Inferior parietal cortex (tissue), 1 donor: ENCODE results near the gene RUVBL2.
"Not testable (repeated sequence)": the region's sequence is repeated elsewhere in the genome, so short reads cannot be mapped to it uniquely, and the experiment has no call there.

ENCODE experiments used
- DNase-seq: peaks from one replicate; pipeline ENCODE4 v3.0.0-alpha.2; 2016; ENCODE audit errors: extremely low spot score

RUVBL2 gene

GRCh38 chr19:49018388-49019241, 24.9 kb downstream of the RUVBL2 start:
- DNase-seq: not testable (repeated sequence)

- DNase-seq: no peak
Observed at GRCh38 chr19:49019242-49019932, 25.7 kb downstream of the RUVBL2 start.

DNA sequence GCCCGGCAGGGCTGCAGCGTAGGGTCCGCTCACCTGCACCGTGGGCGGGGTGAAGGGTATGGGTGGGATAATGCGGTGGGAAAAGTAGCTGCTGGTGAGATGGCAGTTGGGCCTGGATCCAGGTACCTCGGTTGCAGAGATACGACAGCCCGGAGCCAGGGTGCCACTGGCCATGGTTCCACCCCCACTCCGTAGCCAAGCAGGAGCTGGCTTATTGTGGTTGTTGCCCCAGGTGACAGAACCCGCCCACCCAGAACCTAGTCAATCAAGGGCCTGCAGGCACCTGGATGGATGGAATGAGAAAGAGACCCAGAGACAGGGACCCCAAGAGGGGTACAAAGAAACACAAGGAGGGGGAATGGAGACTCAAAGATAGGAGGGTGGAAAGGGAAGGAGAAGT, 26.7 kb downstream of the RUVBL2 start:
- no peak for DNase-seq

DNA sequence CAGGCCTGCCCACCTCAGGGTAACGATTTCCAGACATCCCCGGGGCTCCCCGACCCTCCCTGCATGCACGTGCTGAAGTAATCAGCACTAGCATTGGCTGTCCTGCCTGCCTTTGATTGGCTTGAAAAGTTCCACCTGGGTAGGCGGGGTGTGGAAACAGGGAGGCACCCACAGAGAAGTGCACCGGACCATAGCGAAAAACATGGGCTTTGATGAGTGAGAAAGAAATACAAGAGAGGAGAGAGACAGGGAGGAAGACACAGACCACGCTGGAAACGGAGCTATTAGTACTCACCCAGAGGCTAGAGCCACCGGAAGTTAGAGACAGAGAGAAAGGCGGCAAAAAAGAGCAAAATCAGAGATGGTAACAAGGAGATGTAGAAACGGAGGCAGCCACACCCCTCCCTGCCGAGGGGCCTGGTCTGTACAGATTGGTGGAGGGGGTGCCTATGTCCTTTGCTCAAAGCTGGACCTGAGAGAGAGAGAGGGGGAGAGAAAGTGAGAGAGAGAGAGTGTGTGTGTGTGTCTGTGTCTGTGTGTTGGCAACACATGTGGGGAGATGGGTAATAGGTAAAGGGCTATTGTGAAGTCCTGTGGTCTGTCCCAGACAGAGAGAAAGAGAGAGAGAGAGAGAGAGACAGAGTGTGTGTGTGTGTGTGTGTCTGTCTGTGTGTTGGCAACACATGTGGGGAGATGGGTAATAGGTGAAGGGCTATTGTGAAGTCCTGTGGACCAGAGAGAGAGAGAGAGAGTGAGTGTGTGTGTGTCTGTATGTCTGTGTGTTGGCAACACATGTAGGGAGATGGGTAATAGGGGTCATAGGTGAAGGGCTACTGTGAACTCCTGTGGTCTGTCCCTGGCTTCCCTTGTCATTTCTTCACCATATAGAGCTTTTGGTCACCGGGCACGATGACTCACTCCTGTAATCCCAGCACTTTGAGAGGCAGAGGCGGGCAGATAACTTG, 27.5 kb downstream of the RUVBL2 start:
- no peak for DNase-seq

GRCh38 chr19:49022116-49022515, 28.4 kb downstream of the RUVBL2 start:
- no peak for DNase-seq

DNA sequence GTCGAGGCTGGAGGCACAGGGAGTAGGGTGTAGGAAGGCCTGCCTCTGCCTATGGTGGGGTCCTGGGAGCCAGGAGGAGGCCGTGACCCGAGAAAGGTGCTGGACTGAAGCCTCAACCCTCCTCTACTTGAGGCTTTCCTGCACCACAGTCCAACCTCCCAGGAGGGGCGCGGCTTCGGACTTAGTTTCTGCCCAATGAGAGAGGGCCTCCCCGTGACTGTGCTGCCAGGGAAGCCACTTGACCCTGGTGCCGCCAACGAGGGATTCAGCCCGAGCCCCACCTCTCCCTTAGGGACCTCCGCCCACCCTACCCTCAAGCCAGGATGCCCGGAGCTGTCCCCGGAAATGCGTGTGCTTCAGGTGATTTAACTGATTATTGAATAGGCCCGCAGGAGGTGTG, 30.5 kb downstream of the RUVBL2 start, which contains the start of gene CGB3:
Gene CGB3, minus strand, starts transcription at position 101 of the 400 bp plus-strand sequence. CDS start 362 bp downstream, outside the sequence.
- DNase-seq: not testable (repeated sequence)

DNA sequence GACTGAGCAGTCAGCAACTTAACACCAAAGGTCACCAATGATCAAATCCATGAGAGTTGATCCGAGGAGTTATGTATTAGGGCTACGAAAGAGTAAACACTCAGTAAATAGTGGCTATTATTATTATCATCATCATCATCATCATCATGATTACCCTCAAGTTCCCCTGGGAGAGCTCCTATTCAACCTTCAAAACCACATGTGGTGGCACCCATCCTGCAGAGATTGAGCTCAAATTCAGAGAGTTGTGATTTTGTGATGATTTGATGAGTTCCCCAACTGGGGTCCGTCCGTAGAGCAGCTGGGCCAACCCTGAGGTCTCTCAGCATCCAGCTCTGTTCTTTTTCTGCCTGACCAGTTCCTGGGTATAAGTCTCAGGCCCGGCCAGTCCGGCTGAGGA, 31.4 kb downstream of the RUVBL2 start:
- DNase-seq: not testable (repeated sequence)

GRCh38 chr19:49025599-49025998, 31.9 kb downstream of the RUVBL2 start:
- DNase-seq: not testable (repeated sequence)

GRCh38 chr19:49028686-49029085, 35.0 kb downstream of the RUVBL2 start:
- not testable (repeated sequence) for DNase-seq

GRCh38 chr19:49029749-49030148, 36.1 kb downstream of the RUVBL2 start:
- not testable (repeated sequence) for DNase-seq

DNA sequence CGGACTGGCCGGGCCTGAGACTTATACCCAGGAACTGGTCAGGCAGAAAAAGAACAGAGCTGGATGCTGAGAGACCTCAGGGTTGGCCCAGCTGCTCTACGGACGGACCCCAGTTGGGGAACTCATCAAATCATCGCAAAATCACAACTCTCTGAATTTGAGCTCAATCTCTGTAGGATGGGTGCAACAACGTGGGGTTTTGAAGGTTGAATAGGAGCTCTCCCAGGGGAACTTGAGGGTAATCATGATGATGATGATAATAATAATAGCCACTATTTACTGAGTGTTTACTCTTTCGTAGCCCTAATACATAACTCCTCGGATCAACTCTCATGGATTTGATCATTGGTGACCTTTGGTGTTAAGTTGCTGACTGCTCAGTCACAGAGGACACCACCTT, 36.6 kb downstream of the RUVBL2 start:
- not testable (repeated sequence) for DNase-seq

DNA sequence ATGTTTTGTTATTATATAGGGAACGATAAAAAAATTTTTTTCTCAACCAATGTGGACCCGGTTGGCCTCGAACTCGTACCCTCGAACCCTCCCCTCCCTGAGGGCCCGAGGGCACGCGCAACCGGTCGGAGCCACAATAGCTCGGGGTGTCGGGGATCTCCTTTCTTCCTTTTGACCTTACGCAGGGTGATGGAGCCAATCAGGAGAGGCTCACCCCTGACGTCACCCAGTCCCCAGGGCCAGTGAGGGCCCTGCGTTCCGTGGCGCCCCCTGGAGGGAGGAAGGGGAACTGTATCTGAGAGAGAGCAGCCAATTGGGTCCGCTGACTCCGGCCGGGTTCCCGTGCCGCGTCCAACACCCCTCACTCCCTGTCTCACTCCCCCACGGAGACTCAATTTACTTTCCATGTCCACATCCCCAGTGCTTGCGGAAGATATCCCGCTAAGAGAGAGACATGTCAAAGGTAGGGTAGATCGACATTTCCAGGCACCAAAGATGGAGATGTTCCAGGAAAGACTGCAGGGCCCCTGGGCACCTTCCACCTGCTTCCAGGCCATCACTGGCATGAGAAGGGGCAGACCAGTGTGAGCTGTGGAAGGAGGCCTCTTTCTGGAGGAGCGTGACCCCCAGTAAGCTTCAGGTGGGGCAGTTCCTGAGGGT, 38.1 kb downstream of the RUVBL2 start, which contains the start of gene CGB2:
Gene CGB2, plus strand, starts transcription at position 249 of the 660 bp plus-strand sequence. Its CDS starts 206 bp downstream, at position 455.
- not testable (repeated sequence) for DNase-seq

- not testable (repeated sequence) for DNase-seq
Observed at GRCh38 chr19:49036815-49037214, 43.1 kb downstream of the RUVBL2 start, which contains the start of gene CGB1. Gene CGB1 (minus strand): TSS chr19:49036895. CDS start chr19:49036711, 184 bp downstream.

DNA sequence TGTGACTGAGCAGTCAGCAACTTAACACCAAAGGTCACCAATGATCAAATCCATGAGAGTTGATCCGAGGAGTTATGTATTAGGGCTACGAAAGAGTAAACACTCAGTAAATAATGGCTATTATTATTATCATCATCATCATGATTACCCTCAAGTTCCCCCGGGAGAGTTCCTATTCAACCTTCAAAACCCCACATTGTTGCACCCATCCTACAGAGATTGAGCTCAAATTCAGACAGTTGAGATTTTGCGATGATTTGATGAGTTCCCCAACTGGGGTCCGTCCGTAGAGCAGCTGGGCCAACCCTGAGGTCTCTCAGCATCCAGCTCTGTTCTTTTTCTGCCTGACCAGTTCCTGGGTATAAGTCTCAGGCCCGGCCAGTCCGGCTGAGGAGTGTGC, 44.4 kb downstream of the RUVBL2 start:
- DNase-seq: not testable (repeated sequence)

DNA sequence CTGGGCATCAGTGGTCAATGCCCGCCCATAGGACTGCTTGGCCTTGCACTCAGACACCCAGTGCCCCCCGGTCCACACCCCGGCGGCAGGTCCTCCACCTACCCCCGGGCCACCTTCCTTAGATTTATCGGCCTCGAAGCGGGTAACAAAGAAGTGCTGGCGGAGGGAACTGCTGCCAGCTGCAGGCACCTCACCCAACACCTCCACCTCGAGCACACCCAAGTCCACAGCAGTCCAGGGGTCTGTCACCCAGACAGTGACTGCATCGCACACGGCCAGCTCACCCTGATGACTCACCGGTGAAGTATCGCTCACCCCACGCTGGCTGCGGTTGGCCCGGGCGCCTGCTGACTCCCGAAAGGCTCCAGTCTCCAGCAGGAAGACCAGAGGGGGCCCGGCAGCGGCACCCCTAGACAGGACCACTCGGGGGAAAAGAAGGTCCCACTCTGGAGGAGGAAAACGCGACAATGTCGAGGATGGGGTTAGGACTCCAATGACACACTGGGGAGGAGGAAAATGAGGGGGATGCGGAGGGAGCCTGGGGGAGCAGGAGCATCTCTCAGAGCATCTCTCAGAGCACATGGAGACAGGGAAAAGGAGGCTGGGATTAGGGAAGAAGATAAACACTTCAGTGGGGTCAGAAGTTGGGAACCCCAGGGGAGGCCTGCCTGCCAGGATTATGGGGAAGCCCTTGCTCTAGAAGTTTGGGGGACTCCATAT, 45.0 kb downstream of the RUVBL2 start:
- DNase-seq: not testable (repeated sequence)

DNA sequence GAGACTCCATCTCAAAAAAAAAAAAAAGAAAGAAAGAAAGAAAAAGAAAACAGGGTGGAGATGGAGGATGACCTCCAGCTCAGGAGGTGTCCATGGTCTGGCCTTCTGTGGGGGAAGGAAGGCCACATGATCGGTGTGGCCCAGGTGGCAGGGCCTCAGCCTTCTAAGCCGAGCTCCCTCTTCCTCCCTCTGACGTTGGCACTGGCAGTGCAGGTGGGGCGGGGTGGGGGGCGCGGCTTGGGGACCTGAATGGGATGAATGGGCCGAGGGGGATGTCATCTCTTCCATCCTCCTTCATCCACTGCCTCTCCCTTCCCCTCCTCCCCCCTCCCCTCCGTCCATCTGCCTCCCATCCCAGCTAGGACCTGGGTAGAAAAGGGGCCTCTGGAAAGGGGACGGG, 46.0 kb downstream of the RUVBL2 start:
- not testable (repeated sequence) for DNase-seq

DNA sequence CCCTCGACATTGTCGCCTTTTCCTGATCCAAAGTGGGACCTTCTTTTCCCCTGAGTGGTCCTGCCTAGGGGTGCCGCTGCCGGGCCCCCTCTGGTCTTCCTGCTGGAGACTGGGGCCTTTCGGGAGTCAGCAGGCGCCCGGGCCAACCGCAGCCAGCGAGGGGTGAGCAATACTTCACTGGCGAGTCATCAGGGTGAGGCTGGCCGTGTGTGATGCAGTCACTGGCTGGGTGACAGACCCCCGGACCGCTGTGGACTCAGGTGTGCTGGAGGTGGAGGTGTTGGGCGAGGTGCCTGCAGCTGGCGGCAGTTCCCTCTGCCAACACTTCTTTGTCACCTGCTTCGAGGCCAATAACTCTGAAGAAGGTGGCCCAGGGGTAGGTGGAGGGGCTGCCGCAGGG, 48.5 kb downstream of the RUVBL2 start:
- DNase-seq: no peak

GRCh38 chr19:49042666-49043065, 49.0 kb downstream of the RUVBL2 start:
- not testable (repeated sequence) for DNase-seq

DNA sequence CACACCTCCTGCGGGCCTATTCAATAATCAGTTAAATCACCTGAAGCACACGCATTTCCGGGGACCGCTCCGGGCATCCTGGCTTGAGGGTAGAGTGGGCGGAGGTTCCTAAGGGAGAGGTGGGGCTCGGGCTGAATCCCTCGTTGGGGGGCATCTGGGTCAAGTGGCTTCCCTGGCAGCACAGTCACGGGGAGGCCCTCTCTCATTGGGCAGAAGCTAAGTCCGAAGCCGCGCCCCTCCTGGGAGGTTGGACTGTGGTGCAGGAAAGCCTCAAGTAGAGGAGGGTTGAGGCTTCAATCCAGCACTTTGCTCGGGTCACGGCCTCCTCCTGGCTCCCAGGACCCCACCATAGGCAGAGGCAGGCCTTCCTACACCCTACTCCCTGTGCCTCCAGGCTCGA, 49.9 kb downstream of the RUVBL2 start, which contains the start of gene CGB5:
Gene CGB5, plus strand, starts transcription at position 301 of the 400 bp plus-strand sequence. CDS start 362 bp downstream, outside the sequence.
- DNase-seq: not testable (repeated sequence)

- DNase-seq: not testable (repeated sequence)
Observed at GRCh38 chr19:49049011-49049410, 55.3 kb downstream of the RUVBL2 start, which contains the start of gene CGB8. Gene CGB8 (minus strand): TSS chr19:49049111. CDS start chr19:49048739, 372 bp downstream.
